ENCODE results near the gene SNAPC5.

Gene SNAPC5

GRCh38 chr15:66452971-66453580 is 44.5 kb downstream of the SNAPC5 start:
- no peak for DNase-seq

- DNase-seq, result no peak
Observed at GRCh38 chr15:66452420-66452819, 45.1 kb downstream of the SNAPC5 start.
